ENCODE measurements around the gene BZW2. TPM values are rescaled to one million over a fixed set of nuclear protein-coding genes. Genes with fewer than 3 reads are reported as not detected.

Gene BZW2
- total RNA-seq, 4 donors from 2014 or later, result 16.1 to 135 (median 70.9) TPM

- TF ChIP-seq POLR2A (IDR thresholded peaks at IDR 0.05) (no peak), POLR2AphosphoS5 (IDR thresholded peaks at IDR 0.05) (no peak), EP300 (IDR thresholded peaks at IDR 0.05; ENCODE audit: low read depth) (no peak), CTCF (IDR thresholded peaks at IDR 0.05) (no peak)
- Histone ChIP-seq H3K27me3 (no peaks in the 10 kb centered on the region), H3K27ac (no peak overlapping the region), H3K4me1 (no peaks in the 10 kb centered on the region), H3K9me3 (no peaks in the 10 kb centered on the region), H3K4me3 (no peak overlapping the region), H3K36me3 (no peaks in the 10 kb centered on the region)
- intact Hi-C loops (cut with DNase I; ENCODE audit: low total_unique reads), result no loop called here
- in situ Hi-C loops (cut with MboI; ENCODE audit: low pct_ligation_motif_present in 1 of 4, low pct_unique_long_range_greater_than_20kb in 1 of 4, low sequenced_read_pairs in 3 of 4), result no loop called here
- no peak for DNase-seq
- WGBS, 2 donors (ENCODE audit: low coverage in 1 of 2), result 63 to 75% methylated on average over 2 to 3 of the region's 3 CpGs
These were observed 85.0 kb downstream of the BZW2 start for GRCh38 chr7:16730937-16731336.

- no peaks in the 10 kb centered on the region for H3K27me3 ChIP-seq
- H3K9me3 ChIP-seq, result no peaks in the 10 kb centered on the region
- WGBS, 2 donors (ENCODE audit: low coverage in 1 of 2), result 96 to 98% methylated on average over 4 of the region's 4 CpGs
- in situ Hi-C loops (cut with MboI; ENCODE audit: low pct_ligation_motif_present in 1 of 4, low pct_unique_long_range_greater_than_20kb in 1 of 4, low sequenced_read_pairs in 3 of 4), result no loop called here
- TF ChIP-seq POLR2AphosphoS5 (IDR thresholded peaks at IDR 0.05) (no peak), CTCF (IDR thresholded peaks at IDR 0.05) (no peak), POLR2A (IDR thresholded peaks at IDR 0.05) (no peak), EP300 (IDR thresholded peaks at IDR 0.05; ENCODE audit: low read depth) (no peak)
- H3K27ac ChIP-seq, result no peak overlapping the region
- no peak overlapping the region for H3K4me3 ChIP-seq
- H3K4me1 ChIP-seq, result no peaks in the 10 kb centered on the region
- DNase-seq, result no peak
- H3K36me3 ChIP-seq, result no peaks in the 10 kb centered on the region
- intact Hi-C loops (cut with DNase I; ENCODE audit: low total_unique reads), result no loop called here
These were observed 86.8 kb downstream of the BZW2 start for GRCh38 chr7:16732828-16733227.

- Histone ChIP-seq H3K9me3 (no peaks in the 10 kb centered on the region), H3K36me3 (no peaks in the 10 kb centered on the region), H3K27me3 (no peaks in the 10 kb centered on the region), H3K4me1 (no peaks in the 10 kb centered on the region), H3K4me3 (no peak overlapping the region), H3K27ac (no peak overlapping the region)
- intact Hi-C loops (cut with DNase I; ENCODE audit: low total_unique reads) (no loop called here), in situ Hi-C loops (cut with MboI; ENCODE audit: low pct_ligation_motif_present in 1 of 4, low pct_unique_long_range_greater_than_20kb in 1 of 4, low sequenced_read_pairs in 3 of 4) (no loop called here)
- TF ChIP-seq POLR2AphosphoS5 (IDR thresholded peaks at IDR 0.05) (no peak), CTCF (IDR thresholded peaks at IDR 0.05) (no peak), POLR2A (IDR thresholded peaks at IDR 0.05) (no peak), EP300 (IDR thresholded peaks at IDR 0.05; ENCODE audit: low read depth) (no peak)
- DNase-seq, result no peak
- 67 to 95% methylated on average over 1 to 7 of the region's 7 CpGs for WGBS, 2 donors (ENCODE audit: low coverage in 1 of 2)
These were observed 88.3 kb downstream of the BZW2 start for GRCh38 chr7:16734148-16734726.

GRCh38 chr7:16735020-16735419 is 89.0 kb downstream of the BZW2 start:
- TF ChIP-seq POLR2AphosphoS5 (IDR thresholded peaks at IDR 0.05) (no peak), CTCF (IDR thresholded peaks at IDR 0.05) (no peak), EP300 (IDR thresholded peaks at IDR 0.05; ENCODE audit: low read depth) (no peak)
- Histone ChIP-seq H3K4me3 (no peak overlapping the region), H3K9me3 (no peaks in the 10 kb centered on the region), H3K4me1 (peaks cover 0 to 4% (median 2%) of the 10 kb centered on the region in 4 donors), H3K27ac (no peak overlapping the region), H3K36me3 (no peaks in the 10 kb centered on the region), H3K27me3 (no peaks in the 10 kb centered on the region)
- in situ Hi-C loops (cut with MboI; ENCODE audit: low pct_ligation_motif_present in 1 of 4, low pct_unique_long_range_greater_than_20kb in 1 of 4, low sequenced_read_pairs in 3 of 4), result no loop called here
- intact Hi-C loops (cut with DNase I; ENCODE audit: low total_unique reads), result no loop called here
- DNase-seq, result no peak
- 79 to 89% methylated on average over 4 of the region's 4 CpGs for WGBS, 2 donors (ENCODE audit: low coverage in 1 of 2)

Measured in transverse colon (tissue), 4 donors.